Measurements from ENCODE around the gene BMP8B.
"Not testable (repeated sequence)": the region's sequence is repeated elsewhere in the genome, so short reads cannot be mapped to it uniquely, and the experiment has no call there.

BMP8B gene, protein sequence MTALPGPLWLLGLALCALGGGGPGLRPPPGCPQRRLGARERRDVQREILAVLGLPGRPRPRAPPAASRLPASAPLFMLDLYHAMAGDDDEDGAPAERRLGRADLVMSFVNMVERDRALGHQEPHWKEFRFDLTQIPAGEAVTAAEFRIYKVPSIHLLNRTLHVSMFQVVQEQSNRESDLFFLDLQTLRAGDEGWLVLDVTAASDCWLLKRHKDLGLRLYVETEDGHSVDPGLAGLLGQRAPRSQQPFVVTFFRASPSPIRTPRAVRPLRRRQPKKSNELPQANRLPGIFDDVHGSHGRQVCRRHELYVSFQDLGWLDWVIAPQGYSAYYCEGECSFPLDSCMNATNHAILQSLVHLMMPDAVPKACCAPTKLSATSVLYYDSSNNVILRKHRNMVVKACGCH

DNA sequence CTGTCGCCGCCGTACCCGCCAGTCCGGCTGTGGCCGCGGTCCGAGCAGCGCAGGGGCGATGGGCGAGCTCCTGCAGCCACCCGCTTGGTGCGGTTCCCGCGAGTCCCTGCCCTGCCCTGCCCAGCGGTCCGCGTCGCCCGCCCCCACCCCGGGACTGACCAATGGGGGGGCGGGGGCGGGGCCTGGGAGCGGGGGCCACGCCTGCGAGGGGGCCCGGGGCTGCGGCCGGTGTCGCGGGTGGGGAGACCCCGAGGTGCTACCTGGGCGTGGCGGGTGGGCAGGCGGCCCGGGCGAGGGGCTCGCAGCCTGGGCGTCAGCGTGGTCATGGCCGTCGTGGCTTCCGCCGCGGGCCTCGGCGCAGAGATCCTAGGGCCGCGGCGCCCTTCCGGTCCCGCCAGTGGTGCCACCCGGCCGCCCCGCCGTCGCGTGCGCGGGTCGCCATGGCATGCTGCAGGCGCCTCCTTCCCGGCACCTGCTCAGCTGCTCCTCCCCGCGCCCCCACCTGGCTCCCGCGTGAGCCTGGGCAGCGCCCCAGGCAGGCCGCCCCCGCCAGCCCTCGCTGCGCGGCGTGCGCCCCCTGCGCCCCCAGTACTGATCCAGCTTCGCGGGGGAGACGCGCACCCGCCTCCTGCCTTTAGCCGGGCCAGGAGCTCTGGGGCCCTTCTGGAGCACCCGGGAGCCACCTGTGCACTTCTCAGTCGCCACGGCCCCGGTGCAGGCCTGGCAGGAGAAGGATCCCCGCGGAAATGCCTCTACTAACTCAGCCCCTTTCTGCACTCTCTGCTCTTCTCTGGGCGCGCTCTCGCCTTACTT lies at the start of gene BMP8B:
TSS of gene BMP8B (minus strand) at position 108 of the 813 bp plus-strand sequence. CDS start 380 bp downstream, outside the sequence.
- Mint-ChIP-seq H3K4me3 (peak within 1 kb of the TSS; percentile 75), H3K36me3 (ENCODE audit: low read depth) (no peaks in the 10 kb centered on the region), H3K9me3 (no peaks in the 10 kb centered on the region), H3K4me1 (ENCODE audit: low read depth) (peaks cover 12% of the 10 kb centered on the region), H3K27me3 (peaks cover 20% of the 10 kb centered on the region), H3K27ac (no peak within 1 kb of the TSS)

DNA sequence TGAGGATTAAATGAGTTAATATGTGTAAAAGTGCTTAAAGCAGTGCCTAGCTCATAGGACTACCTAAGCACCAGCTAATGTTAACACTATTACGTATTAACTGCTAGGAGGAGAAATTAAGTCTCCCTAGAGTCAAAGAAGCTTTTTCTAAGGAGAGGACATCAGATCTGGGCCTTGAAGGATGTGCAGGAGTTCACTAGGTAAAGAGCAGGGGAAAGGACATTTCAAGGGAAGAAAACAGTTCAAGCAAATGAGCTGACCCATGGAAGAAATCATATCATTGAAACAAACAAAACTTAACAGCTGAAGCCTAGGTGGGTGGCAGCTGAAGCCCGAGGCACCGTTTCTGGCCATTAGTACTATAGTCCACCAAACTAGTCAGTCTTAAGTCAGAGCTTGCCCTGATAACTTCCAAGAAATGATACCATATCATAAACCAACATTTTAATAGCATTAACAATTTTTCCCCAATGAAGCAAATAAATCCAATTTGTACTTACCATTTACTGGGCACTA lies 48.0 kb upstream of the BMP8B start:
- H3K4me3 Mint-ChIP-seq = no peak overlapping the region
- no peak overlapping the region for H3K27ac Mint-ChIP-seq
- no peaks in the 10 kb centered on the region for H3K9me3 Mint-ChIP-seq
- H3K27me3 Mint-ChIP-seq = no peaks in the 10 kb centered on the region
- peaks cover 5% of the 10 kb centered on the region for H3K4me1 Mint-ChIP-seq (ENCODE audit: low read depth)
- H3K36me3 Mint-ChIP-seq (ENCODE audit: low read depth) = peaks cover 32% of the 10 kb centered on the region

DNA sequence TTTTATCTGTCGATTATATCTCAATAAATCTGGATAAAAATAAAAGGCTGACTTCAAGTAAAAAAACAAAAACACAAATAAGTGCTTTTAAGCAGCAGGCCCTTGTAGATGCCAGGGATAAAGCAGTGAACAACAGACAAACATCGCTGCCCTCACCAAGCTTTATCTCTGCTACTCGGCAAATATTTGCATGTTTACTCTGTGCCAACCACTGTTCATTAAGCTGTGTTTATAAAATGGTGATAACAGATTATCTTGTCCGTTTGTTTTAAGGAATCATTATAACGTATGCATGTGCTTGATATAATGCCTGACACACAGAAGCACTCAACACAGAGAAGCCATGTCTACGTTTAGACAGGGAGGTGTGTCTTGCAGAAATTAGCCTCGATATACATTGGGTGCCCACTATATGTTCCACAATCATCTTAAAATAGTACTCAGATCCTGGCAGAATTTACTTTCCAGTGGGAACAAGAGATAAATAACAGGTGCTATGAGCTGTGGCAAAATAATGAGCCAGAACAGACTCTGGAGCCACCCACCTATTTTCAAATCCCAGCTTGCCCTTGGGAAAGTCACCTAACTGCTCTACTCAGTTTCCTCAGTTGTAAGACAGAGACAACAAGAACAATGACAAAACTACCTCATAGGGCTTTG lies 47.4 kb upstream of the BMP8B start:
- no peaks in the 10 kb centered on the region for H3K27me3 Mint-ChIP-seq
- peaks cover 26% of the 10 kb centered on the region for H3K36me3 Mint-ChIP-seq (ENCODE audit: low read depth)
- no peak overlapping the region for H3K4me3 Mint-ChIP-seq
- H3K27ac Mint-ChIP-seq = no peak overlapping the region
- H3K9me3 Mint-ChIP-seq = no peaks in the 10 kb centered on the region
- H3K4me1 Mint-ChIP-seq (ENCODE audit: low read depth) = no peaks in the 10 kb centered on the region

DNA sequence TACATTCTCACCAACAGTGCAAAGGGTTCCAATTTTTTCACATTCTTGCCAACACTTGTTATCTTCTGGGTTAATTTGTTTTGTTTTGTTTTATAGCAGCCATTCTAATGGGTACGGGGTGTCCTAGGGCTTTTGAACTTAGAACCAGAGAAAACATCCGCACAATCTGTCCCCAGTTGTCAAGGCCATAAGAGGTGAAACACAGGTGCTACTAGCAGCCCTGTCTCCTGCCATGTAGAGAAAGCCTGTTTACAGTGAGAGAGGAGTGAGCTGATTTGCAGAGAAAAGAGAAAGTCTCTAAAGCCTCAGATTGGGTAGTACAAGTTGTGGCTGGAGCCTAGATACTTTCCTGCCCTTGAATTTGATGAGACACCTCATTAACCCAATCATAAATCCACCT lies 46.4 kb upstream of the BMP8B start:
- H3K36me3 Mint-ChIP-seq (ENCODE audit: low read depth) = peaks cover 20% of the 10 kb centered on the region
- H3K27ac Mint-ChIP-seq = no peak overlapping the region
- no peaks in the 10 kb centered on the region for H3K4me1 Mint-ChIP-seq (ENCODE audit: low read depth)
- H3K27me3 Mint-ChIP-seq = peaks cover 5% of the 10 kb centered on the region
- no peak overlapping the region for H3K4me3 Mint-ChIP-seq
- no peaks in the 10 kb centered on the region for H3K9me3 Mint-ChIP-seq

DNA sequence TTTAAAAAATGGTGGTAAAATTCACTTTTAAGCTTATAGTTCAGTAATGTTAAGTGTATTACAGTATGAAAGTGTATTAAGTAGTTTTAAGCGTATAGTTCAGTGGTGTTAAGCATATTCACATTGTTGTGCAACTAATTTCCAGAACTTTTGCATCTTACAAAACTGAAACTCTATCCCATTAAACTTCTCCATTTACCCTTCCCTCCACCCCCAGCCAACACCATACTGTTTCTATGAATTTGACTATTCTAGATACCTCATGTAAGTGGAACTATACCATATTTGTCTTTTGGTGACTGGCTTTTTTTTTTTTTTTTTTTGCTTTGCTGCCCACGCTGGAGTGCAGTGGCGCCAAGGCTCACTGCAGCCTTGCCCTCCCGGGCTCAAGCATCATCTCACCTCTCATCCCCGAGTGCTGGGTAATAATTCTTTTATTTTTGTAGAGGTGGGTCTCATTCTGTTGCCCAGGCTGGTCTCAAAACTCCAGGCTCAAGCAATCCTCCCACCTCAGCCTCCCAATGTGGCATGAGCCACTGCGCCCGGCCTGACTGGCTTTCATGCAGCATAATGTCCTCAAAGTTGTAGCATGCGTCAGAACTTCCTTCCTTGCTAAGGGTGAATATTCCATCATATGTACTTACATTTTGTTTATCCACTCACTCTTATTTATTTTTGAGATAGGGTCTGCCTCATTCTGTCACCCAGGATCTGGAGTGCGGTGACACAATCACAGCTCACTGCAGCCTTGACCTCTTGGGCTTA lies 45.1 kb upstream of the BMP8B start:
- no peaks in the 10 kb centered on the region for H3K9me3 Mint-ChIP-seq
- peaks cover 14% of the 10 kb centered on the region for H3K27me3 Mint-ChIP-seq
- no peaks in the 10 kb centered on the region for H3K4me1 Mint-ChIP-seq (ENCODE audit: low read depth)
- H3K27ac Mint-ChIP-seq = no peak overlapping the region
- peaks cover 7% of the 10 kb centered on the region for H3K36me3 Mint-ChIP-seq (ENCODE audit: low read depth)
- no peak overlapping the region for H3K4me3 Mint-ChIP-seq

DNA sequence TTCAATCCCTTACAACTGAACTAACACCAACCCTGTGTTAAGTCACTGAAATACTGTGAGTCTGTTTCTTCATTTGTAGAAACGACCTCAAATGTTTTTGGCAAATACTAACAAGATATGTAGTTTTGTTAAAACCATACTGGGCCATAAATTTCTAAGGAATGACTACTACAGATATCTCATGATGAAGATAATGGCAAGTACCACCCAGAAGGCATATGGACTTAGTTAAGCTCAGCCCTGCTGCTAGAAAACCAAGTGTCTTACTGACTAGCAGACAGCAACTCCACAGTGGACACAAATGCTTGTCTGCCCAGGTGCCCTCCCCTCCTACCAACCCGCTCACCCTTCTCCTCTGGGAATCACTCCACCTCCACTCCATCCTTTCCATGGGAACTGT lies 44.5 kb upstream of the BMP8B start:
- no peak overlapping the region for H3K4me3 Mint-ChIP-seq
- peaks cover 14% of the 10 kb centered on the region for H3K27me3 Mint-ChIP-seq
- H3K36me3 Mint-ChIP-seq (ENCODE audit: low read depth) = peaks cover 4% of the 10 kb centered on the region
- H3K27ac Mint-ChIP-seq = no peak overlapping the region
- H3K4me1 Mint-ChIP-seq (ENCODE audit: low read depth) = no peaks in the 10 kb centered on the region
- no peaks in the 10 kb centered on the region for H3K9me3 Mint-ChIP-seq

DNA sequence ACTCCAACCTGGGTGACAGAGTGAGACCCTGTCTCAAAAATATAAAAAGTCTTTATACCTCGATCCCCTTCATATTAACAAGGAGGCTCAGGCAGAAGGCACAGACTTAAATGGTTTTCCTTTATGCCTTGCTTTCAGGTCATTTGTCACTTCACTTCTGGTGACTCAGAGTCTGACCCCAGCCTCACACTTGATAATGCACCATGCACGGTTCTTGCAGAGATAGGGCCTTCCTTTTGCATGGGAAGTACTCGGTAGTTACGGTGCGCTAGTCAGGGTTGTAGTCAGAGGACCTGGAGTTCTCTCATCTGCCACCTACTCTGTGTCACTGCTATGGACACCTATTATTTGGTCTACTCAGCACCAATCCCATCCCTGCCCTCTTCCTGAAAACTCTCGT lies 43.6 kb upstream of the BMP8B start:
- no peak overlapping the region for H3K4me3 Mint-ChIP-seq
- no peaks in the 10 kb centered on the region for H3K36me3 Mint-ChIP-seq (ENCODE audit: low read depth)
- H3K9me3 Mint-ChIP-seq = no peaks in the 10 kb centered on the region
- peaks cover 14% of the 10 kb centered on the region for H3K27me3 Mint-ChIP-seq
- no peaks in the 10 kb centered on the region for H3K4me1 Mint-ChIP-seq (ENCODE audit: low read depth)
- H3K27ac Mint-ChIP-seq = no peak overlapping the region

DNA sequence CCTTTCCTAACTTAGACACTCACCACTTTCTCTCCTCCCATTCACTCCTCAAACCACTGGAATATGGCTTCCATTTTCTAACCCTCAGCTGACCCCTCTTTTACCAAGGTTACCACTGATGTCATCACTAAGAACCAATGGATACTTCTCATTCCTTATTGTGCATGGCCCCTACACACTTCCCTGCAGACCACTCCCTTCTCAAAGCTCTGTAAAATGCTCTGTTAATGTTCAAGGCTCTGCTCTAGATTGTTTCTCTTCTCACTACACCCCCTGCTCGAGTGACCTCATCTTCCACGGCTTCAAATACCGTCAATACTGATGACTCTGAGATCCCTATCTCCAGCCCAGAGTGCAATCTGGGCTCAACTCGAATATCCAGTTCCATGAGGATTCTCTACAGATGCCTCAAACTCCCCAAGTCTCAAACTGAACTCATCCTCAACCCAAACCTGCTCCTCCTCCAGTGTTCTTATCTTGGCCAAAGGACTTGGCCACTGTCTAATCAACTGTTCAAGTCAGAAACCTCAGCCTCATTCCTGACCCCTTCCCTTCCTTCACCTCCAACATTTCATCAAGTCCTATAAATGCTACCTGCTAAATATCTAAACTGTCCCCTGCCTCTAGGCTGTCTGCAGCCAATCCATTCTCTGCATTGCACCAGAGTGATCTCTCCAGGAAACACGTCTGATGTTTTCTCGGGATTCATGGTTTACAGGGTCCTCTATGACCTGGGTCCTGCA lies 41.3 kb upstream of the BMP8B start:
- no peak overlapping the region for H3K4me3 Mint-ChIP-seq
- H3K9me3 Mint-ChIP-seq = no peaks in the 10 kb centered on the region
- no peaks in the 10 kb centered on the region for H3K36me3 Mint-ChIP-seq (ENCODE audit: low read depth)
- peaks cover 14% of the 10 kb centered on the region for H3K27me3 Mint-ChIP-seq
- H3K4me1 Mint-ChIP-seq (ENCODE audit: low read depth) = no peaks in the 10 kb centered on the region
- H3K27ac Mint-ChIP-seq = no peak overlapping the region

DNA sequence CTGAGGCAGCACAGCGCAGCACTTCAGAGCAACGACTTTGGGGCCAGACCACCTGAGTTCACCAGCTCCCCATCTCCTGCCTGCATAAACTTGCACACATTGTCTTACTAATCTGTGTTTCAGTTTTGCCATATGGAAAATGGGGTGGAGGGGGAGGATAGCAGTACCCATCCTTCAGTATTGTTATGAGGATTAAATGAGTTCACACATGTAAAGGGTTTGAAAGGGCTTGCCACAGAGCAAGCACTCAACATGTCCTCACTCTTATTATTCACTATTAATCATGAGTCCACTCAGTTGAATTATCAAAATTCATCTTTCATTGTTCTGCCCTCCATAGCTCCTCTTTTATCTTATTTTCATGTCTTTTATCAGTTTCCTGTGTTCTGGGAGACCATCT lies 40.1 kb upstream of the BMP8B start:
- no peaks in the 10 kb centered on the region for H3K9me3 Mint-ChIP-seq
- no peaks in the 10 kb centered on the region for H3K4me1 Mint-ChIP-seq (ENCODE audit: low read depth)
- no peak overlapping the region for H3K4me3 Mint-ChIP-seq
- H3K36me3 Mint-ChIP-seq (ENCODE audit: low read depth) = no peaks in the 10 kb centered on the region
- H3K27ac Mint-ChIP-seq = no peak overlapping the region
- H3K27me3 Mint-ChIP-seq = peaks cover 14% of the 10 kb centered on the region

DNA sequence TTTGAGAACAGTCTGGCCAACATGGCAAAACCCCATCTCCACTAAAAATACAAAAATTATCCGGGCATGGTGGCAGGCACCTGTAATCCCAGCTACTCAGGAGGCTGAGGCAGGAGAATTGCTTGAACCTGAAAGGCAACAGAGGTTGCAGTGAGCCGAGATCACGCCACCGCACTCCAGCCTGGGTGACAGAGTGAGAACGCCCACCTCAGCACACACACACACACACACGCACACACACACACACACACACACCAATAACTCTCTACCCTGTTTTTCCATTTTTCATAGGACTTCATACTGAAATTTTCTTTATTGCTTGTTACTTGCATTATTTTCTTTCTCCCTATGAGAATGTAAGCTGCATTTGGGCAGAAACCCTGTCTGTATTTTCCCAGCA lies 39.6 kb upstream of the BMP8B start:
- not testable (repeated sequence) for H3K4me3 Mint-ChIP-seq; H3K9me3 Mint-ChIP-seq; H3K36me3 Mint-ChIP-seq (ENCODE audit: low read depth); H3K4me1 Mint-ChIP-seq (ENCODE audit: low read depth); H3K27ac Mint-ChIP-seq
- peaks cover 14% of the 10 kb centered on the region for H3K27me3 Mint-ChIP-seq

DNA sequence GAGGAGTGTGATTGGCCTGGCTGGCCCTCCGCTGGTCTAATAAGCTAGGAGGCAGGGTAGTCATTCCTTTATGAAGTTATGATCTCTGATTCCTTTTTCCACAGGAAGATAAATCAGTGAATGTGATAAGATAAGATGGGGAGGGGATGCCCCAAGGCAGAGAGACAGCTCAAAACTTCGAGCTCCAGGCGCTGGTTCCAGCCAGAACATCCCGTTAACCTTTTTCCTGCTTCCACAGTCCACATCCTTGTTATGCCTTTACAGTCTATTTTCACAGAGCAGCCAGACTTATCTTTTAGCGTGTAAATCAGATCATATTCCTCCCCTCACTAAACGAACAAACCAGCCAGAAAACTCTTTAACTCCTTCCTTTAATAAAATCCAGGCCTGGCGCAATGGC lies 38.5 kb upstream of the BMP8B start:
- no peaks in the 10 kb centered on the region for H3K9me3 Mint-ChIP-seq
- no peaks in the 10 kb centered on the region for H3K36me3 Mint-ChIP-seq (ENCODE audit: low read depth)
- no peak overlapping the region for H3K4me3 Mint-ChIP-seq
- peaks cover 14% of the 10 kb centered on the region for H3K27me3 Mint-ChIP-seq
- no peak overlapping the region for H3K27ac Mint-ChIP-seq
- H3K4me1 Mint-ChIP-seq (ENCODE audit: low read depth) = no peaks in the 10 kb centered on the region

DNA sequence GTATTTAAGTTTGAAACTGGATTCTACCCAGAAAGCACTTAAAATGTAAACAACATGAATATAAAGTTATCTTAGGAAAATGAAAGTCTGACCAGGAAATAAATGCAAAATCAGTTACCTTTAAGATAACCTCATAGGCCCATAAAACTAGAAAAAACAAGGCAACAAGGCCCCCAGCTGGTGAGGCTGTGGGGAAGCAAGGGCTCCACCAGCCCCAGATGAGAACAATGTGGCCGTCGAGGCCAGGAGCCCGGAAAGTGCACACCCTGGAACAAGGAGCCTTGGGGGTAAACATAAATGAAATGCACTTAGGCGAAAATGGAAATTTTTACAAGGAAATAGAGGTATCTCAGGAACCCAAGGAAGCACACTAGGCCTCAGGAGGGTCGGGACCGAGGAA lies 37.9 kb upstream of the BMP8B start:
- H3K27ac Mint-ChIP-seq = no peak overlapping the region
- no peak overlapping the region for H3K4me3 Mint-ChIP-seq
- no peaks in the 10 kb centered on the region for H3K4me1 Mint-ChIP-seq (ENCODE audit: low read depth)
- H3K9me3 Mint-ChIP-seq = no peaks in the 10 kb centered on the region
- peaks cover 14% of the 10 kb centered on the region for H3K27me3 Mint-ChIP-seq
- H3K36me3 Mint-ChIP-seq (ENCODE audit: low read depth) = no peaks in the 10 kb centered on the region

DNA sequence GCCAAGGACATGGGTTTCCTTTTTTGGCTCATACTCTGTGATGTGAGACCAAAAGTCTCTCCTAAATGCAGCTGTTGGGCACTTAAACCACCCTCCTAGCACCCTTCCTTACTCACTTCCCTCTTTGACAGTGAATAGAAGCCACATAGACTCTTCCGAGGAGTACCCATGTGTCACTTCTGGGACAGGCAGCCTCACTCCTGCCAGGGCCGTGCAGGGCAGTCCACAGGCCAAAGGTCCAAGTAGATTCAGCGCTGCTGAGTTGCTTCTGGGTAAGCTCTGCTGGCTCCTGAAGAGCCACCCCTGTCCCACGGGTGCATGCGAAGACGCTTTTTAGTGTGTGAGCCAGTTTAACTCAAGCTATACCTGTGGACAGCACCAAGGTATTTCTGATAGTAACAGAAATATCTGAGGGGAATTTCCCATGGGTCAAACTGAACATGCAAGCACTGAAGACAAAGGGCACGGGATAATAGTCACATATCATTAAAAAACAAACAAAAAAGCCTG lies 36.8 kb upstream of the BMP8B start:
- Mint-ChIP-seq H3K27me3 (peaks cover 17% of the 10 kb centered on the region), H3K9me3 (no peaks in the 10 kb centered on the region), H3K36me3 (ENCODE audit: low read depth) (no peaks in the 10 kb centered on the region), H3K4me1 (ENCODE audit: low read depth) (no peaks in the 10 kb centered on the region), H3K4me3 (no peak overlapping the region), H3K27ac (no peak overlapping the region)

DNA sequence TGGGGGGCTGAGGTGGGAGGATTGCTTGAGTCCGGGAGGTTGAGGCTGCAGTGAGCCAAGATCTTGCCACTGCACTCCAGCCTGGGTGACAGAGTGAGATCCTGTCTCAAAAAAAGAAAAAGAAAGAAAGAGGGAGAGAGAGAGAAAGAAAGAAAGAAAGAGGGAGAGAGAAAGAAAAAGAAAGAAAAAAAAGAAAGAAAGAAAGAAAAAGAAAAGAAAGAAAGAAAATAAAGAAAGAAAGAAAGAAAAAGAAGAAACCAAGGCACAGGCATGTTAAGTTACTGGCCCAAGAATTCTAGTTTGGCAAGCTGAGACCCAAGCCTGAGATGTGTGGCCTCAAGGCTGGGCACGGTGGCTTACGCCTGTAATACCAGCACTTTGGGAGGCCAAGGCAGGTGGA lies 34.8 kb upstream of the BMP8B start:
- H3K27me3 Mint-ChIP-seq; H3K4me1 Mint-ChIP-seq (ENCODE audit: low read depth); H3K36me3 Mint-ChIP-seq (ENCODE audit: low read depth); H3K4me3 Mint-ChIP-seq; H3K9me3 Mint-ChIP-seq; H3K27ac Mint-ChIP-seq: not testable (repeated sequence)

Measured in stimulated activated naive CD8-positive, alpha-beta T cell treated with anti-CD3 and anti-CD28 coated beads, Interleukin-15, Interleukin-2, amounts not matched to agents 100 ng/mL and 50 ng/mL, for 24 hours (primary cell).